NT2/D1 (cell line): ENCODE results near the gene TMEM8B.

ENCODE experiments used
- SUZ12 ChIP-seq: IDR thresholded peaks from 2 replicates; pipeline ENCODE4 v1.6.1; 2011; ENCODE audit not compliant: insufficient read length, insufficient read depth; ENCODE audit errors: extremely low read depth
- YY1 ChIP-seq: IDR thresholded peaks from 2 replicates; pipeline ENCODE4 v1.6.1; 2011; ENCODE audit not compliant: insufficient read length, insufficient read depth
- ZNF274 ChIP-seq: IDR thresholded peaks from 2 replicates; pipeline ENCODE4 v1.6.1; 2011; ENCODE audit warnings: mild to moderate bottlenecking, low read depth, low read length

DNA sequence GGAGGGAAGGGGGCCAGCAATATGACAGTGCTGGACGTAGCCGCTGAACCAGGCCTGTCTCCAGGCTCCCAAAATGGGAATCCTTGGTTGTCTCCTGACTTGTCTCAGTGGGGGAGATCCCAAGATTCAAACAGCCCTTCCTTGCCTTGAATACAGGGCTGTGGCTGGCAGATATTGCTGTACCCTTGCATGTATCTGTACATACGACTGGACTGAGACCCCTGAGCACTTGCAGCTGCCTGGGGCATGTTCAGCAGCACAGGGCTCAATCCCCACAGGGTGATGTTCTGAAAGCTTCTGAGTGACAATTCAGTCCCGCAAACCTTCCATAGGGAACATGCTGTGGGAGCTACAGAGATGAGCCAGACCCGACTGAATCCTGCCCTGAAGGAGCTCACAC is 27.9 kb downstream of the TMEM8B start:
- TF ChIP-seq YY1 (no peak), SUZ12 (no peak), ZNF274 (no peak)
